ENCODE data around the gene PCDH9.

GRCh38 chr13:66915596-66916185, 314.4 kb downstream of the PCDH9 start:
- TF ChIP-seq POLR2A (IDR thresholded peaks at IDR 0.05; ENCODE audit: low read depth, low read length) (no peak), CTCF (conservative IDR thresholded peaks at IDR 0.05; ENCODE audit: low read depth, low read length) (no peak), MXI1 (IDR thresholded peaks at IDR 0.05; ENCODE audit: borderline replicate concordance, low read depth, low read length) (no peak), RAD21 (IDR thresholded peaks at IDR 0.05; ENCODE audit: low read length) (no peak), CEBPB (IDR thresholded peaks at IDR 0.05; ENCODE audit: low read depth, low read length) (no peak), BHLHE40 (IDR thresholded peaks at IDR 0.05; ENCODE audit: low read depth, low read length) (no peak), SMC3 (IDR thresholded peaks at IDR 0.05; ENCODE audit: low read depth, low read length) (no peak), USF2 (IDR thresholded peaks at IDR 0.05; ENCODE audit: low read depth, low read length) (no peak), RFX5 (IDR thresholded peaks at IDR 0.05; ENCODE audit: low read depth, low read length) (no peak), MAZ (IDR thresholded peaks at IDR 0.05; ENCODE audit: borderline replicate concordance, low read depth, low read length) (no peak), NFE2L2 (IDR thresholded peaks at IDR 0.05; ENCODE audit: low read depth, low read length) (no peak), CHD1 (IDR thresholded peaks at IDR 0.05; ENCODE audit: low read depth, low read length) (no peak), ELK1 (IDR thresholded peaks at IDR 0.05; ENCODE audit: borderline replicate concordance, low read depth, low read length) (no peak)

Data from IMR-90 (cell line).